ENCODE measurements around the gene HLA-DQA1.

HLA-DQA1 gene

DNA sequence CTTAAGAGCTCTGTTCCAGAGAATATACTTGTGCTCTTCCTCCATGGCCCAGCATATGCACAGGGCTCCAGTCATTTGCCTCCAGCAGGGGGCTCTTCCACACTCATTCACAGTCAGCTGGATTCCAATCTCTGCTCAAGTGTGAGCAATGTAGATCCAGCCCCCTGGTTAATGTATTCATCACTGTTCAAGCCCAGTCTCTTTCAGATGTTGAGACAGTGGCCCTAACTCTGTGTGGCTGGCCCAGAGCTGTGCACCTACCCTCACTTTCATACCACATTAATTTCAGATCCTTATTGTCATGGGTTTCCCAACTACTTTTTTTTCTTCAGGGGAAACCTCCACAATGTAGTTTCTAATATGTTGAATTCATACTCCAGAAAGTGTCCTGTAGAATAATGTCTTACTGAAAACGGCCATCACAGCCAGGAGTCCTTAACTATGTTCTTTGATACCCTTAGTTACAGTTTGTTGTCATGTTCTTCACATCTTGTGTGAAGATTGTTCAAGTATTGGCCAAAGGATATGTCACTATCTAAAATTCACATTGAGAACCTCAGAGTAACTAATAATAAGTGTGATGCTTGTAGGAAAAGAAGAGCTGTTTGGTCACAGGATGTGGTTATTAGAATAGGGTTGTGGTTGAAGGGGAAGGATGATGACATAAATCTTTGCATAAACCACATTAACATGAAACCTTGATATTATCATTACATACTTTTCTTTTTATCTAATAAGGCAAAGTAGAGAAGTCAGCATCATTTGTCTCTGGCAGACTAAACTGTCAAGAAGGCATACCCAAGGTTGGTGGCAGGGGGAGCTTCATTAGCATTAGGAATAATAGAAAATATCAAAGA, 14.4 kb upstream of the HLA-DQA1 start:
- Histone ChIP-seq H2AK5ac (ENCODE audit: low read length, severe bottlenecking) (no peak overlapping the region), H3K23ac (ENCODE audit: low read length in 2 of 2) (no peak overlapping the region), H2BK15ac (ENCODE audit: low read depth, poor library complexity, severe bottlenecking) (no peak overlapping the region), H3K4ac (ENCODE audit: low read depth in 1 of 2, low read length in 2 of 2) (no peak overlapping the region), H3K27ac (ENCODE audit: low read length, poor library complexity, severe bottlenecking) (no peak overlapping the region), H4K8ac (ENCODE audit: low read length) (no peak overlapping the region), H3K4me1 (ENCODE audit: control insufficient read depth, insufficient read depth, low read depth, low read length) (no peaks in the 10 kb centered on the region), H3K79me1 (replicated peaks; ENCODE audit: low read length, poor library complexity, severe bottlenecking) (no peaks in the 10 kb centered on the region), H3K4me2 (ENCODE audit: low read length, poor library complexity, severe bottlenecking) (no peak overlapping the region), H2BK12ac (ENCODE audit: low read length in 2 of 2) (no peak overlapping the region), H3K9ac (ENCODE audit: low read length) (no peak overlapping the region), H3K14ac (ENCODE audit: low read length in 2 of 2) (no peak overlapping the region), H3K18ac (ENCODE audit: low read depth in 1 of 2, low read length in 2 of 2) (no peak overlapping the region), H4K91ac (ENCODE audit: low read length) (no peak overlapping the region), H2AFZ (ENCODE audit: low read depth, low read length) (no peak overlapping the region), H3K9me3 (ENCODE audit: control insufficient read depth, low read length) (peaks cover 6% of the 10 kb centered on the region), H3K4me3 (ENCODE audit: insufficient read depth in 1 of 2, low read depth in 1 of 2, low read length in 2 of 2) (no peak overlapping the region), H2BK5ac (ENCODE audit: low read depth, low read length, poor library complexity, severe bottlenecking) (no peak overlapping the region), H2BK120ac (ENCODE audit: low read depth, low read length) (no peak overlapping the region), H3K36me3 (ENCODE audit: control insufficient read depth in 1 of 2, insufficient read depth in 2 of 2, low read depth in 1 of 2, low read length in 2 of 2) (no peaks in the 10 kb centered on the region), H3K27me3 (ENCODE audit: control insufficient read depth in 1 of 2, insufficient read depth in 1 of 2, low read length in 2 of 2) (no peaks in the 10 kb centered on the region)
- DNase-seq, result peak; percentile 32
- no CpG with 5 or more reads among the region's 1 CpG for WGBS

DNA sequence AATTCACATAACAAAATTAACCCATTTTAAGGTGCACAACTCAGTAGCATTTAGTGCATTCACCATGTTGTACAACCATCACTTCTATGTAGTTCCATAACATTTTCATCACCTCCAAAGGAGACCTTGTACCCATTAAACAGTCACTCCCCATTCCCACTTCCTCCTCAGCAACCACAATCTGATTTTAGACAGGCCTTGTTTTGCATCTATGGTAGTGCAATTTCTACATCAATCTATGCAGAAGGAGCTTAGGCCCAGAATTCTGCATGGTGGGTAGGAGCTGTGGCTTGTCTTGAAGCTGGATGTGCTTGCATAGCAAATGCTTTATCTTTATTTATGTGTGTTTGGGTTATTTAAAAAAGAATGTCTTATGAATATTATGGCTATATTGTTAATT, 13.5 kb upstream of the HLA-DQA1 start:
- Histone ChIP-seq H4K8ac (ENCODE audit: low read length) (no peak overlapping the region), H2BK120ac (ENCODE audit: low read depth, low read length) (no peak overlapping the region), H3K23ac (ENCODE audit: low read length in 2 of 2) (no peak overlapping the region), H3K27me3 (ENCODE audit: control insufficient read depth in 1 of 2, insufficient read depth in 1 of 2, low read length in 2 of 2) (no peaks in the 10 kb centered on the region), H3K4me2 (ENCODE audit: low read length, poor library complexity, severe bottlenecking) (no peak overlapping the region), H2BK12ac (ENCODE audit: low read length in 2 of 2) (no peak overlapping the region), H3K36me3 (ENCODE audit: control insufficient read depth in 1 of 2, insufficient read depth in 2 of 2, low read depth in 1 of 2, low read length in 2 of 2) (no peaks in the 10 kb centered on the region), H3K79me1 (replicated peaks; ENCODE audit: low read length, poor library complexity, severe bottlenecking) (no peaks in the 10 kb centered on the region), H3K4ac (ENCODE audit: low read depth in 1 of 2, low read length in 2 of 2) (no peak overlapping the region), H3K27ac (ENCODE audit: low read length, poor library complexity, severe bottlenecking) (no peak overlapping the region), H2AK5ac (ENCODE audit: low read length, severe bottlenecking) (no peak overlapping the region), H2AFZ (ENCODE audit: low read depth, low read length) (no peak overlapping the region), H3K4me3 (ENCODE audit: insufficient read depth in 1 of 2, low read depth in 1 of 2, low read length in 2 of 2) (no peak overlapping the region), H3K14ac (ENCODE audit: low read length in 2 of 2) (no peak overlapping the region), H3K9me3 (ENCODE audit: control insufficient read depth, low read length) (no peaks in the 10 kb centered on the region), H3K4me1 (ENCODE audit: control insufficient read depth, insufficient read depth, low read depth, low read length) (no peaks in the 10 kb centered on the region), H3K9ac (ENCODE audit: low read length) (no peak overlapping the region), H2BK5ac (ENCODE audit: low read depth, low read length, poor library complexity, severe bottlenecking) (no peak overlapping the region), H4K91ac (ENCODE audit: low read length) (no peak overlapping the region), H2BK15ac (ENCODE audit: low read depth, poor library complexity, severe bottlenecking) (no peak overlapping the region), H3K18ac (ENCODE audit: low read depth in 1 of 2, low read length in 2 of 2) (no peak overlapping the region)
- DNase-seq, result no peak

DNA sequence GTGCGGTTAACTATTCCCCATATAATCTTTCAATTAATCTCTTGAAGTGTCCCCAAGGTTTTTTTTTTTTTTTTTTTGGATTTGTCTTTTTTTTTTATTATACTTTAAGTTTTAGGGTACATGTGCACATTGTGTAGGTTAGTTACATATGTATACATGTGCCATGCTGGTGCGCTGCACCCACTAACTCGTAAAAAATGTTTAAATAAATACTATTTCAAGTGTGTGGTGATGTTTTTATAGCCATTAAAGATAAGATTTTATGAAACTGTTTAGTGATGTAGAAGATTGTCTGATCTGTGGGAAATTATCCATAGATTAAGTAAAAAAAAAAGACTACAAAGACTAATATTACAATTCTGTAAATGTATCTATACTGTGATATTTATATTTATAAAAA, 12.6 kb upstream of the HLA-DQA1 start:
- Histone ChIP-seq H4K91ac (ENCODE audit: low read length) (no peak overlapping the region), H3K9me3 (ENCODE audit: control insufficient read depth, low read length) (no peaks in the 10 kb centered on the region), H2BK12ac (ENCODE audit: low read length in 2 of 2) (no peak overlapping the region), H3K36me3 (ENCODE audit: control insufficient read depth in 1 of 2, insufficient read depth in 2 of 2, low read depth in 1 of 2, low read length in 2 of 2) (no peaks in the 10 kb centered on the region), H2BK120ac (ENCODE audit: low read depth, low read length) (no peak overlapping the region), H3K4me2 (ENCODE audit: low read length, poor library complexity, severe bottlenecking) (no peak overlapping the region), H3K27me3 (ENCODE audit: control insufficient read depth in 1 of 2, insufficient read depth in 1 of 2, low read length in 2 of 2) (no peaks in the 10 kb centered on the region), H3K4me3 (ENCODE audit: insufficient read depth in 1 of 2, low read depth in 1 of 2, low read length in 2 of 2) (no peak overlapping the region), H3K27ac (ENCODE audit: low read length, poor library complexity, severe bottlenecking) (no peak overlapping the region), H2AK5ac (ENCODE audit: low read length, severe bottlenecking) (no peak overlapping the region), H3K18ac (ENCODE audit: low read depth in 1 of 2, low read length in 2 of 2) (no peak overlapping the region), H4K8ac (ENCODE audit: low read length) (no peak overlapping the region), H2AFZ (ENCODE audit: low read depth, low read length) (no peak overlapping the region), H3K9ac (ENCODE audit: low read length) (no peak overlapping the region), H3K4ac (ENCODE audit: low read depth in 1 of 2, low read length in 2 of 2) (no peak overlapping the region), H3K79me1 (replicated peaks; ENCODE audit: low read length, poor library complexity, severe bottlenecking) (no peaks in the 10 kb centered on the region), H2BK5ac (ENCODE audit: low read depth, low read length, poor library complexity, severe bottlenecking) (no peak overlapping the region), H3K14ac (ENCODE audit: low read length in 2 of 2) (no peak overlapping the region), H3K4me1 (ENCODE audit: control insufficient read depth, insufficient read depth, low read depth, low read length) (no peaks in the 10 kb centered on the region), H3K23ac (ENCODE audit: low read length in 2 of 2) (no peak overlapping the region), H2BK15ac (ENCODE audit: low read depth, poor library complexity, severe bottlenecking) (no peak overlapping the region)
- WGBS, result no CpG with 5 or more reads among the region's 3 CpGs
- no peak for DNase-seq

DNA sequence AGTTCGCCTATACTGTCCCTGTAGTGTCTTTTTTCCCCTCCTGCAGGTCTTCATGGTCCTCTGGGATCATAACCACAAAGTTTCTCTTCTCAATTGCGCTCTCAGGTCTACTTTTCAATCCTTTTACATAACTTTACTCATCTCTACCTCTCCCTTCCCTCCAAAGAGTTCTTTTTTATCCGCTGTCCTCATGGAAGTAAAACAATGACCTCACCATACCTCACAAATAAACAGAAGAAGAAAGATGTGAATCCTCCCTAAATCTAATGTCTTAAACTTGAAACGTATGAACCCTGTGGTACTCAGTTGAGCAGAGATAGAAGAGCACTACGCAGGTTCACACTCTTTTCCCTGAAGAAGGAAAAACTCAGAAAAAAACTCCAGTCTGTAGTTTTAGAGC, 12.1 kb upstream of the HLA-DQA1 start:
- Histone ChIP-seq H2AFZ (ENCODE audit: low read depth, low read length) (no peak overlapping the region), H3K27ac (ENCODE audit: low read length, poor library complexity, severe bottlenecking) (no peak overlapping the region), H3K4me1 (ENCODE audit: control insufficient read depth, insufficient read depth, low read depth, low read length) (no peaks in the 10 kb centered on the region), H2BK15ac (ENCODE audit: low read depth, poor library complexity, severe bottlenecking) (no peak overlapping the region), H3K36me3 (ENCODE audit: control insufficient read depth in 1 of 2, insufficient read depth in 2 of 2, low read depth in 1 of 2, low read length in 2 of 2) (no peaks in the 10 kb centered on the region), H3K18ac (ENCODE audit: low read depth in 1 of 2, low read length in 2 of 2) (no peak overlapping the region), H4K91ac (ENCODE audit: low read length) (no peak overlapping the region), H3K23ac (ENCODE audit: low read length in 2 of 2) (no peak overlapping the region), H3K79me1 (replicated peaks; ENCODE audit: low read length, poor library complexity, severe bottlenecking) (no peaks in the 10 kb centered on the region), H3K4me3 (ENCODE audit: insufficient read depth in 1 of 2, low read depth in 1 of 2, low read length in 2 of 2) (no peak overlapping the region), H3K27me3 (ENCODE audit: control insufficient read depth in 1 of 2, insufficient read depth in 1 of 2, low read length in 2 of 2) (no peaks in the 10 kb centered on the region), H3K9me3 (ENCODE audit: control insufficient read depth, low read length) (no peaks in the 10 kb centered on the region), H2BK120ac (ENCODE audit: low read depth, low read length) (no peak overlapping the region), H3K4ac (ENCODE audit: low read depth in 1 of 2, low read length in 2 of 2) (no peak overlapping the region), H2BK12ac (ENCODE audit: low read length in 2 of 2) (no peak overlapping the region), H2AK5ac (ENCODE audit: low read length, severe bottlenecking) (no peak overlapping the region), H4K8ac (ENCODE audit: low read length) (no peak overlapping the region), H3K14ac (ENCODE audit: low read length in 2 of 2) (no peak overlapping the region), H3K9ac (ENCODE audit: low read length) (no peak overlapping the region), H3K4me2 (ENCODE audit: low read length, poor library complexity, severe bottlenecking) (no peak overlapping the region), H2BK5ac (ENCODE audit: low read depth, low read length, poor library complexity, severe bottlenecking) (no peak overlapping the region)
- WGBS, result 19% methylated on average over 5 of the region's 5 CpGs
- DNase-seq, result no peak

Data from mesenchymal stem cell (in vitro differentiated cells and primary cell).